GM23248 (cell line): ENCODE measurements around the gene FAXDC2. TPM values are rescaled to one million over a fixed set of nuclear protein-coding genes. Genes with fewer than 3 reads are reported as not detected.

ENCODE experiments used
- DNase-seq: peaks from one replicate; pipeline ENCODE4 v3.0.0-alpha.2; 2015
- H2AFZ ChIP-seq: fragments of 200-600 bp; sonication (generic); 2 replicates; pipeline ENCODE4 v1.6.1; 2016; ENCODE audit warnings: antibody characterized with exemption
- H3F3A ChIP-seq: fragments of 200-600 bp; sonication (generic); 2 replicates; pipeline ENCODE4 v1.6.1; 2016; ENCODE audit warnings: mild to moderate bottlenecking, antibody characterized with exemption, mixed run types; ENCODE audit not compliant: insufficient read depth
- H3K27ac ChIP-seq: fragments of 200-600 bp; sonication (generic); 2 replicates; pipeline ENCODE4 v1.5.1; 2016; ENCODE audit warnings: mild to moderate bottlenecking
- H3K27me3 ChIP-seq: fragments of 200-600 bp; sonication (generic); replicated peaks from 2 replicates; pipeline ENCODE4 v1.6.1; 2016; ENCODE audit warnings: mild to moderate bottlenecking; ENCODE audit not compliant: insufficient read depth
- H3K36me3 ChIP-seq: fragments of 200-600 bp; sonication (generic); 2 replicates; pipeline ENCODE4 v1.6.1; 2016; ENCODE audit warnings: low read depth, mild to moderate bottlenecking
- H3K4me1 ChIP-seq: fragments of 200-600 bp; sonication (generic); 2 replicates; pipeline ENCODE4 v1.6.1; 2016; ENCODE audit warnings: mild to moderate bottlenecking; ENCODE audit not compliant: insufficient read depth
- H3K4me2 ChIP-seq: fragments of 200-600 bp; sonication (generic); one replicate; pipeline ENCODE4 v1.6.1; 2016; ENCODE audit warnings: mild to moderate bottlenecking; ENCODE audit not compliant: unreplicated experiment
- H3K4me3 ChIP-seq: fragments of 200-600 bp; sonication (generic); 2 replicates; pipeline ENCODE4 v1.5.1; 2016; ENCODE audit warnings: mild to moderate bottlenecking
- H3K79me2 ChIP-seq: fragments of 200-600 bp; sonication (generic); 2 replicates; pipeline ENCODE4 v1.6.1; 2016; ENCODE audit warnings: mild to moderate bottlenecking; ENCODE audit not compliant: insufficient read depth
- H3K9ac ChIP-seq: fragments of 200-600 bp; sonication (generic); 2 replicates; pipeline ENCODE4 v1.6.1; 2016; ENCODE audit warnings: mild to moderate bottlenecking
- H3K9me2 ChIP-seq: fragments of 200-600 bp; sonication (generic); 2 replicates; pipeline ENCODE4 v1.6.1; 2016; ENCODE audit warnings: mixed run types, mild to moderate bottlenecking, moderate library complexity; ENCODE audit not compliant: insufficient read depth
- H3K9me3 ChIP-seq: fragments of 200-600 bp; sonication (generic); one replicate; pipeline ENCODE4 v1.6.1; 2017; ENCODE audit warnings: low read depth
- H4K20me1 ChIP-seq: fragments of 200-600 bp; sonication (generic); 2 replicates; pipeline ENCODE4 v1.6.0; 2016; ENCODE audit not compliant: insufficient read depth
- EZH2 ChIP-seq: fragments of 200-600 bp; sonication (generic); IDR thresholded peaks from 2 replicates; pipeline ENCODE4 v1.6.1; 2018; ENCODE audit warnings: antibody characterized with exemption, mild to moderate bottlenecking; ENCODE audit not compliant: insufficient read depth, poor library complexity, severe bottlenecking
- EZH2phosphoT487 ChIP-seq: fragments of 200-600 bp; sonication (generic); IDR thresholded peaks from 2 replicates; pipeline ENCODE4 v1.6.1; 2018; ENCODE audit warnings: antibody characterized with exemption, moderate library complexity, mild to moderate bottlenecking, low read depth; ENCODE audit not compliant: insufficient read depth
- WGBS, 2 experiments: methylation state at CpG; one replicate each; pipeline ENCODE4 v1.1.6; 2015 to 2017; ENCODE audit warnings: low lambda C conversion rate in 2 of 2, low coverage in 1 of 2; ENCODE audit errors: missing lambda C conversion rate in 2 of 2; 5-methylcytosine and 5-hydroxymethylcytosine counted together
- in situ Hi-C: fragments of 300-500 bp; cut with MboI; formaldehyde crosslinking; loops from 2 replicates; pipeline ENCODE4 v1.15.0; 2020
- polyA plus RNA-seq: library from polyadenylated mRNA; unstranded; fragments of >200 nt; fragmentation: Nextera tagmentation; extraction: Ambion mirVana; gene quantifications from 2 replicates; pipeline ENCODE4 v1.2.1, GENCODE V29; 2016
- total RNA-seq: library from RNA; depleted of rRNA; stranded (reverse); fragments of >200 nt; shearing (Covaris generic); gene quantifications from 2 replicates; pipeline ENCODE4 v1.2.3, GENCODE V29; 2014

FAXDC2 gene
- total and polyA plus RNA-seq, 2 experiments from 2014 or later, result 5.4 to 10.3 TPM

DNA sequence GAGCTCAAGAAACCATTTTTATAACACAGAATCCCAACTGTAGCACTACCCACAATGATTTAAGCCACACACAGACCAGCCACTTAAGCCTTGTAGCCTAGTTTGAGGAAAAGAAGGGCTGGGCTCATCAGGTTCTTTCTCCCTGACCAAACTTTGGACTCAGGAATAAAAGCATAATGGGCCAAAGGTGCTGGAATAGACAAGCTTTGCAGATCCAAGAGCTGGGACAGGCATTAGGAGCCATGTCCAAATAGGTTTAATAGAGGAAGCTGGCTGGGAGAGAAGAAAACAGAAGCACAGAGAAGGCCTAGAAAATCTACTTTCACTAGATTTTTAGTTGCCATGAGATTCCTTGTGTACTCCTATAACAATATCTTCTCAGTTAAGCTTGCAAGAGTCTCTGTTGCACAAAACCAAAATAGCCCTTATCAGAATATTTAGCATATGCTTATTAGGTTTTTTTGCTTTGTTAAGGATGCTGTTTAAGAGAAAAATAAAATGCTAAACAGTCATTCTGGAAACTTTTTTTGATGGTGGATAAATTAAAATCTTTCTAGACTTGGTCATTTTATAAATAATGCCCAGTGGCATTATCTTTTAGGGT lies 46.3 kb upstream of the FAXDC2 start:
- Histone ChIP-seq H3K4me3 (no peak overlapping the region), H3K4me2 (no peak overlapping the region), H3K4me1 (no peaks in the 10 kb centered on the region), H3F3A (no peaks in the 10 kb centered on the region), H3K9ac (no peak overlapping the region), H3K27ac (no peak overlapping the region), H3K9me3 (no peaks in the 10 kb centered on the region), H2AFZ (no peak overlapping the region), H3K9me2 (no peaks in the 10 kb centered on the region), H3K27me3 (no peaks in the 10 kb centered on the region), H4K20me1 (no peaks in the 10 kb centered on the region), H3K36me3 (peaks cover 39% of the 10 kb centered on the region; the same call in 1 of the 2 replicates), H3K79me2 (no peaks in the 10 kb centered on the region)
- in situ Hi-C loops, result no loop called here
- no peak for DNase-seq
- no peak for TF ChIP-seq EZH2
- no peak for TF ChIP-seq EZH2phosphoT487

DNA sequence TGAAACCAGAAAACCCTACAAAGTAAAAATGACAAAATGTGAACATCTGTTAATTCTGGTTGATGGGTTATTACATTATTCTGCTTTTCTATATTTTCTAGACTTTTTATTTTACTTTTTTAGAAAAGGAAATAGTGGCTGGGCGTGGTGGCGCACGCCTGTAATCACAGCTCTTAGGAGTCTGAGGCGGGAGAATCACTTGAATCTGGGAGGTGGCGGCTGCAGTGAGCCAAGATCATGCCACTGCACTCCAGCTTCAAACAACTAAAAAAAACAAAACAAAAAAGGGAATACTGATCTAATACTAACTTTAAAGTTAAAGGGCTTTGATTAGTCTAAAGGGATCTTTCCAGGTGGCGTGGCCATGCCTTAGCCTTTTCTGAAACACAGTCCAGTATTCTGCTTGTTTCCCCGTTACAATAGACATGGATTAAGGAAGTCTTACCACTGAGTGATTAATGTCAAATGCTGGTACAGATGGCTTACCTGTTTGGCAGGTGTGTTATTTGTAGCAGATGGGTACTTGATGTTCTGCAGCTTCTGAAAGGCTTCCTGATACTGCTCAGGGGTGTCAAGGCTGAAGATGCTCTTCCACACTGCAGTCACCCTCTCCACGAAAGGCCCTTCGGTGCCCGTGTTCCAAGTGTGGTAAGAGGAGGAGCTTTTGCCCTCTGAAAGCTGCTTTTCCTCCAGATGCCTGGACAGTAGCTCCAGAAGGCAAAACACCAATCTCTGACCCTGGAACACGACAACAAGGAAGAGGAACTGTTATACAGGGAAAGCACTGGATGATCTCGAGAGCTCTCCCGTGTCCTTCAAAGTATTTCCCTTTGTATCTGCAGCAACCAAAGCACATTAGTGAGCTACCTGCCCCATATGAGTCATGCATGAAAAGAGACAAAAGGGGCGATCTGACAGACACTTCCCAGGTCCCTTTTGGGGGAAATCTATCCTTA lies 45.5 kb upstream of the FAXDC2 start:
- no peak for DNase-seq
- H3K4me3 ChIP-seq, result no peak overlapping the region
- no peaks in the 10 kb centered on the region for H3K4me1 ChIP-seq
- H3K9me3 ChIP-seq, result no peaks in the 10 kb centered on the region
- no peak overlapping the region for H2AFZ ChIP-seq
- H4K20me1 ChIP-seq, result no peaks in the 10 kb centered on the region
- no peaks in the 10 kb centered on the region for H3K79me2 ChIP-seq
- no peaks in the 10 kb centered on the region for H3K27me3 ChIP-seq
- H3K27ac ChIP-seq, result no peak overlapping the region
- H3K9ac ChIP-seq, result no peak overlapping the region
- H3F3A ChIP-seq, result no peaks in the 10 kb centered on the region
- WGBS, 2 experiments, result 73 to 76% methylated on average over 14 of the region's 14 CpGs
- in situ Hi-C loops, result no loop called here
- H3K4me2 ChIP-seq, result no peak overlapping the region
- H3K9me2 ChIP-seq, result no peaks in the 10 kb centered on the region
- H3K36me3 ChIP-seq, result peaks cover 34% of the 10 kb centered on the region; the same call in 1 of the 2 replicates
- TF ChIP-seq EZH2 (no peak), EZH2phosphoT487 (no peak)

DNA sequence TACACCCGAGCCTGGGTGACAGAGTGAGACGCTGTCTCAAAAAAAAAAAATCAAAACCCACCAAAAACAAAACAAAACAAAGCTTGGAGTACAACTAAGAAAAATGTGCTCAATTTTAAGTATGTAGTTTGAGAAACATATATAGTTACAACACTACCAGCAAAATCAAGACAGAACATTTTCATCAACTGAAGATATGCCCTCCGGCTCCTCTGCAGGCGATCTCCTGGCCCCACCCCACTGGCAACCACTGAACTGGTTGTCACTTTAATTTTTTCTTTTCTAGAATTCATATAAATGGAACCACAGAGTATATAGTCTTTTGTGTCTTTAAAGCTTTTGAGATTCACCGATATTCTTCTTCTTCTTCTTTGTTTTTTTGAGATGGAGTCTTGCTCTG lies 43.0 kb upstream of the FAXDC2 start:
- Histone ChIP-seq H3K9ac (no peak overlapping the region), H3K9me2 (no peaks in the 10 kb centered on the region), H3K4me3 (no peak overlapping the region), H3K27ac (no peak overlapping the region), H3F3A (no peaks in the 10 kb centered on the region), H3K9me3 (no peaks in the 10 kb centered on the region), H4K20me1 (no peaks in the 10 kb centered on the region), H3K79me2 (no peaks in the 10 kb centered on the region), H2AFZ (no peak overlapping the region), H3K4me1 (no peaks in the 10 kb centered on the region), H3K36me3 (peaks cover 33% of the 10 kb centered on the region), H3K4me2 (no peak overlapping the region), H3K27me3 (no peaks in the 10 kb centered on the region)
- in situ Hi-C loops, result no loop called here
- TF ChIP-seq EZH2, result no peak
- TF ChIP-seq EZH2phosphoT487, result no peak
- 72 to 75% methylated on average over 5 of the region's 5 CpGs for WGBS, 2 experiments
- no peak for DNase-seq

DNA sequence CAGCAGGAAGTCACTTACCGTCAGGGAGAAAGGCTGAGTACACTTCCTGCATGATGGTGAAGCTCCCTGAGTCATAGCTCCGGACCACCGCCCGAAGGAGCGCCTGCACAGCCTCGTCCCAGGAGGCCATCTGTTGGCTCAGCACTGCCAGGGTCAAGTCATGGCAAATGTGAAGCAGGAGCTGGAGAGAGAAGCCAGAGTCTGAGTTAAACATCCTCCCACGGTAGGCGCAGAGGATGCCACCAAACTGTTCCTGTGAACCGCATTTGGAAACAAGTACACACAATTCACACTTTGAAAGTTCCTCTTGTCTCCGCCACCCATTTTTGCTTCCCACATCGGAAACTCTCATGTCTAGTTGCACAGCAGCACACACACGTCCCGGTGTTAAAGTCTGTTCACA lies 42.0 kb upstream of the FAXDC2 start:
- Histone ChIP-seq H3K27ac (no peak overlapping the region), H3K27me3 (no peaks in the 10 kb centered on the region), H3F3A (no peaks in the 10 kb centered on the region), H3K4me3 (no peak overlapping the region), H3K9me2 (no peaks in the 10 kb centered on the region), H3K4me2 (no peak overlapping the region), H3K4me1 (no peaks in the 10 kb centered on the region), H3K9me3 (no peaks in the 10 kb centered on the region), H3K79me2 (no peaks in the 10 kb centered on the region), H2AFZ (no peak overlapping the region), H3K9ac (no peak overlapping the region), H3K36me3 (peaks cover 37% of the 10 kb centered on the region), H4K20me1 (no peaks in the 10 kb centered on the region)
- no peak for TF ChIP-seq EZH2phosphoT487
- no peak for TF ChIP-seq EZH2
- in situ Hi-C loops, result no loop called here
- no peak for DNase-seq
- 89% methylated on average over 13 of the region's 13 CpGs for WGBS, 2 experiments
